HG03354 (cell line): Measurements from ENCODE around the gene PRICKLE1.

ENCODE experiments used
- ATAC-seq: cut with Tn5 transposase; IDR thresholded peaks from one replicate; pipeline ENCODE4 v1.9.1; 2021; ENCODE audit warnings: mild to moderate bottlenecking; ENCODE audit not compliant: unreplicated experiment, poor library complexity, severe bottlenecking

Gene PRICKLE1

DNA sequence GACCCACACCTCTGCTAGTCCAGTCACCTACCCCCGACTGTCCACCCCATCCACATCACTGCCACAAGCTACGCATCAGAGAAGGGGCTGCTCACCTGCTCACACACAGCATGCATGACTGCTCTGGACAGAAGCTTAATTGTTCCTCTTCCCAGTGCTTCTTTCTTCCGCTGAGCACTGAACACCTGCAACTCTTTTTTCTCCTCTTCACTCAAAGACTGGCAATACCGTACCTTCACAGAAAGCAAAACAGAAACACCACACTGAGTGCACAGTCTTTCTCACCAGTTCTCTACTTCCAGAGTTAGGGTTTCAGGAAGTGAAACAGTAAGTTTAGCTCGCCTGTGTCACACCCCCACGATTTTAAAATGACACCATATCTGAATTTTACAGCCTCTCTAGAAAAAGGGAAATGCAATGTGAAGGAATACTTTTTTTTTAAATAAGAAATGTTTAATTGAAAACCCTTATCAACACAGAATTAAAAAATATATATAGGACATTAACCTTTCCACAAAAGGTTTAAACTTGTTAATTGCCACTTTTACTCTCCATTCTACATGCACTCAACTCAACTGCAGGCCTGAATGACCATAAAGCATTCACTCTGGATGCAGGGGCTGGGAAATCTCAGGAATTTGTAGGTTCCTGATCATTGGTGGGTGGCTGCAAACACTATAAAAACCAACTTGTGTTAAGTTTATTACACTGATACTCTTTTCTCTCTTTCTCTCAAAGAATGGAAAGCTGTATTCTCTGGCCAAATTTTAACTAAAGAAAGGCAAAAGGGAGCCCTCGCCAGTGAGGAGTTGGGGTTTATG, 120.0 kb downstream of the PRICKLE1 start:
- peak; percentile 96 for ATAC-seq

DNA sequence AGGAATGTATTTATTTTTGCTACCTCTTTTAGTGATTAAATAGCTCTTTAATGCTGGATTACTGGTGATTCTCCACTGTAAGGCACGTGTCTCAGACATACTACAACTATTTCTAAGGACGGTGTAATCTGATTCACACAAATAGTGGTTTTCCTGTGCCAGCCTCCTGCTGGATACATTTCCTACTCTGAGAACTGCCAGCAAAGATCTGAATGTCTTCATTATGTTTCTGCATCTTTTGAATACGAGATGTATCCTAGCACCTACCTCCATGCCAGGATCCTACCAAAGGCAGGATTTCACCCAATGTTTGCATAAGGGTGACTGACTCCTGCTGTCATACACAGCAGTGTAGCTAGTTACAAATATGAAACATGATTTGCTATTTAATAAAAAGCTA, 120.6 kb downstream of the PRICKLE1 start:
- ATAC-seq = no peak

DNA sequence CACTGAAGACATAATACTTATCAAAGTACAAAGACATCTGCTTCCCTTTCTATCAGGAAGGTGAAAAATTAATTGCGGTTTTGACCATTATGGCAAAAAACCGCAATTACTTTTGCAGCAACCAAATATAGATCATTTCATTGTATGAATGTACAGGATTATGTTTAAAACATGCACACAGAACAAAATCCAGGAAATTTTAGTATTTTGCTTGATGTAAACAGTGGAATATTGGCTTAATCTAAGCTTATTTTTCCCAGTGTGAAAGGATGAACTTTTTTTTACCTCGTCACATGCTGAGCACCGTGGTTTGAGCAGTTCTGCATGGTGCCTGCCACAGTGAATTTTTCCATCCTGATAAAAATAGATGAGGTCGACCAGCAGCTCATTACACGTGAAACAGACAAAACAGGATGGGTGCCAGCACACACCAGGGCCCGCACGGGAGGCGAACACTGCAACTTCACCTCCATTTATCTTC, 121.2 kb downstream of the PRICKLE1 start:
- peak; percentile 19 for ATAC-seq

DNA sequence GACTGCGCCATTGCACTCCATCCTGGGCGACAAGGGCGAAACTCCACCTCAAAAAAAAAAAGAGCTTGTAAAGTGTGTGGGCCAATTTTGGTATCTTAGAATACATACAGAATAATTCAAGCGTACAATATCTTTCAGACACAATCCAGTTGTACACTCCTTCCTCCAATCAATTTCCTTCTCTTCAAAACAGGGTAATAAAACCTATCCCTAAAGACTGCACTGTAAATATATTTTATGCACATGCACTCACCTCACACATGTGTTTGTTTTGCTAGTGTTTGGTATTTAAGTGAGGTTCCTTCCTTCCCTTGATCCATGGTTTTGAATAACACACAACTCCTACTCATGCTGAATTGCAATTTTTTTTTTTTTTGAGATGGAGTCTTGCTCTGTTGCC, 125.9 kb downstream of the PRICKLE1 start:
- no peak for ATAC-seq

DNA sequence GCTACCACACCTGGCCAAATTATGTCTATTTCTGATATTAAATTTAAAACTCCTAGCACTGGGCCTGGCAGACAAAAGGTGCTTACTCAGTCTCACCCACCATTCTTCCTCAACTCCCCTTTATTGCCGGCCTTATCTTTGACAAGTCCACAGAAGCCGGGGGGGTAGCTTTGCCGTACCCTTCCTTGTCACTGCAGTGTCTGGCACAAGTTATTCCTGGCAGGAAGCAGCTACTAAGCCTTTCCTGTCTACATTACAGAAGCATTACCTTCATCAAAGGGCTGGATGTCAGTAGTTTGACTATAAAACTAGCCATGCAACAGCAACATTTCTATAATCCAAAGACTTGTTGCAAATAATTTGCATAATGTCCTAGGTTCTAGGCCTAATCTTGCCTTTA, 127.1 kb downstream of the PRICKLE1 start:
- no peak for ATAC-seq

DNA sequence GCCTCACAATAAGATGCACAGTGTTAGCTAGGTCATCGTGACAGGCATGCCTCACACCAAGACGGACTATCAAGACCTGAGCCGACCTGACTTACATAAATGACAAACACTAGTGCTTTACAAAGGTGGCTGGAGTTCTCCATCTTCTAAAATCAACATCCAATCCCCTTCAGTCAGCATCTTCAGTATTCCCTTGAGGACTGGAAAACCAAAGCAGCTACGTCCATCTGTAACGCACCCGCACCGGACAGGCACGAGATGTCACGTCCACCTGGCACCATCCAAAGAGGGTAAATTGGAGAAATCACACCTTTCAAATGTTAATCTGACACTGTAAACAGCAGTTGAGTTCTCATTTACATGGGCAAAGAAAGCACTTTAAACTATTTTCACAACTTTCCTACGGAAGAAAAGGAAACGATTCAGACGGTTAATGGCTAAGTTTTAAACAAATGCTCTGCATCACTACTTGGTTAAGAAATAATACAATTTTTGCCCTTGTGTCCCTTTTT, 130.2 kb downstream of the PRICKLE1 start:
- no peak for ATAC-seq

DNA sequence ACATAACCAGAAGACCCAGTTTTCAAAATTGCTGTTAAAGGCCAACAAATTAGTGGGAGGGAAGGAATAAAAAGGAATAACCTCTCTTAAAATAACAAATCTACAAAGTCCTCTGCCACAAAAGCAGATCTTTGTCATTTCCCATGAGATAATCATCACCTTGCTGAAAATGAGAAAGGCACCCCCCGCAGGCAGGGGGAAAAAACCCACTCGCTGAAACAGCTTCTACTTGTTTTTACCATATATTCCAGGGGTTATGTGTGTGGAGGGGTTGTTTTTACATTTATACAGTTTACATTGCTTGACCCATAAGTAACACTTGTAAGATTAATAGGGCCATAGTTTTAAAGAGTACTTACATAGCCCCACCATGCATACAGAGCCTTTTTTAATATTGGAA, 131.0 kb downstream of the PRICKLE1 start:
- ATAC-seq = no peak

DNA sequence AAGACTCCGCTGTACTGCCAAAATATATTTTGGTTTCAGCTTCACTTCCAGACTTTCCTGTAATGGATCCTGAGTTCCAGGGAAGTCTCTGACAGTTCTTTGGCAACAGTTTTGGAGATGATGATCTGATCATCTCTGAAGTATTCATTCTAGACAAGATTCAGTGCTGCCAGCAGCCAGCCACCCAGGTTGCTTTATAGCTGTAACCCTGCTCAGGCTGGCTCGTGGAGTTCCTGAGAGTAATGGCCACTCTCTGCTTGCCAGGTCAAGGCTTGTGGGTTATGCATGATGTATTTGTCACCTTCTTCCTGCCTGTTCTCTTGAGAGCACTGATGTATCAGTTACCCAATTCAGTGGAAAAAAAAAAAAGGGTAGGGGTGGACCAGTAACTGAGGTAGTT, 139.3 kb downstream of the PRICKLE1 start:
- ATAC-seq = no peak

DNA sequence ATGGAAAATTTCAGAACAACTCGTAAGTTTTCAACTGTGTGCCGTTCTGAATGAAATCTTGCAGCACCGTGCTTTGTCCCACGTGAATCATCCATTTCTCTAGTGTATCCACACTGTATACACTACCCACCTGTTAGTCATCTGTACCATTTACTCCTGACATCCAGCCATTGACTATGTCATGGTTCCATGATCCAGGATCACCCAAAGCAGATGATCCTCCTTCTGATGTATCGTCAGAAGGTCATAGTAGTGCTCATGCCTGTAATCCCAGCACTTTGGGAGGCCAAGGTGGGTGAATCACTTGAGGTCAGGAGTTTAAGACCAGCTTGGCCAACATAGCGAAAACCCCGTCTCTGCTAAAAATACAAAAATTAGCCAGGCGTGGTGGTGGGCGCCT, 140.7 kb downstream of the PRICKLE1 start:
- no peak for ATAC-seq

DNA sequence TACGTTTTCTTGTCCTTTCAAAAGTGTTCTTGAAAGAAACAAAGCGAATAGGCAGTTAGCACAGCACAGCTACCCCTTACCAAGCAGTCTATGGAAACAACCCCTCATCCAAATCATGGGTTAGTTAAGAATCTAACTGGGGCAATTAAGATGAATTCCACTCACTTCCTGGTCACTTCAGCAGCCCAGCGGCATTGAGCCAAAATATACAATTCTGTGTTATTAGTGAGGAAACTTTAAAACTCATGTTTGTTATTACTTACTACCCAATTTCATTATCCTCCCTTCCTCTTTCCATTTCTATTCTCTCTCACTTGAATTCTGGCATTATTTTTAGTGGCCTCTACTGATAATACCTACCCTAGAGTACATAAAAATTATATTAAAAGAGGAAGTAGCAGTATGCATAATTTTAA, 142.2 kb downstream of the PRICKLE1 start:
- no peak for ATAC-seq

DNA sequence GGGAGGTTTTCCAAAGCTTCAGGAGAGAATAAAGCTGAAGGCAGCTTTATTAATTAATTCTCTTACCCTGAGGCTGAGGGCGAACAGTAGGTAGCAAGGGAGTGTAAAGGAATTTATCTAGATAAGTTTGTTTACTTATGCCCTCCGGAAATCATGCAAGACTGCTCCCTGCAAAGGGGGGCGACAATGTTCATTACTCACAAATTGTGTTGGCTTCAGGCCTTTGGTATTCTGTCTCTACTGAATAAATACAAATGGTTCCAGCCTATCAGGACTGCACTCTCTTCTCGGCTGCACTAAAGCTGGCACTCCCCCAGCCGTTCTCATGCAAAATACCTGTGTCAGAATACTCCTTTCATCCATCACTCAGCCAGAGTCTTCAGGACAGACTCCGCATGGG, 142.8 kb downstream of the PRICKLE1 start:
- no peak for ATAC-seq

DNA sequence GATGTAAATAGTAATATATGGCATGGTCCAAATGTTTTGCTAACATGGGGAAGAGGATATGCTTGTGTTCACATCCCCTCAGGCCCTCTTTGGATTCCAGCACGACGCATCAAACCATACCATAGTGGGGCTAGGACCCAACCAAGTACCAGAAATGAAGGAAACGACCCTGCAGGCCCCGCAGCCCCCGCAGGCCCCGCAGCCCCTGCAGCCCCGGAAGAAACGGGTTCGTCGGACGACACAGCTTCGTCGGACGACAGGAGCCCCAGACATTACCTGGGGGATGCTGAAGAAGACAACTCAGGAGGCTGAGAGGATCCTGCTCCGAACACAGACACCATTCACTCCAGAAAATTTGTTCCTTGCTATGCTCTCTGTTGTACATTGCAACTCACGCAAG, 143.7 kb downstream of the PRICKLE1 start:
- no peak for ATAC-seq

DNA sequence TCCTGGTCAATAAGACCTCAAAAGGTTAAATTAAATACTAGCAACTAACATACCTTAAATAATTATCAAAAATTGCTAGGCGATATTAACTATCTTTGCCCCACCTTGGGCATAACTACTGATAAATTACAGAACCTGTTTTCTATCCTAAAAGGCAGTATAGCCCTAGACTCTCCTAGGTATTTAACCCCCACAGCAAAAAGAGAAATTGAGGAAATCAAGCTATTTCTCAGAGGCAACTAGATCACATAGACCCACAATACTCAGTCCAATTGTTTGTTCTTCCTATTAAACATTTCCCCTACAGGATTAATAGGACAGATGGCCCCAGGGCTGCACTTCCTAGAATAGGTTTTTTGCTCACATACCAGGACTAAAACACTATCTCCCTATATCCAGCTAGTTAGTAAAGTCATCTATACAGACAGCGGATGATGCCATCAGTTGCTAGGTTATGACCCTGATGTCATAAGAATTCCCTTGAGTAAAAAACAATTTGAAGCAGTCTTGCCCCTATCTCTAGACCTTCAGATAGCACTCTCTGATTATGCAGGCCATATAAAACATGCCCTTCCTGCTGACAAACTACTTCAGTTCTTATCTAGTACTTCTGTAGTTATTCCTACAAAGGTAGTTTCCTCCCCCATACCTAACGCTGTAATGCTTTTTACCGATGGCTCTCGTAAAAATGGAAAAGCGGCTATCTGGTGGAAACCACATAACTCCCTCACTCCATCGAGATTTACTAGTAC, 145.2 kb downstream of the PRICKLE1 start:
- no peak for ATAC-seq

DNA sequence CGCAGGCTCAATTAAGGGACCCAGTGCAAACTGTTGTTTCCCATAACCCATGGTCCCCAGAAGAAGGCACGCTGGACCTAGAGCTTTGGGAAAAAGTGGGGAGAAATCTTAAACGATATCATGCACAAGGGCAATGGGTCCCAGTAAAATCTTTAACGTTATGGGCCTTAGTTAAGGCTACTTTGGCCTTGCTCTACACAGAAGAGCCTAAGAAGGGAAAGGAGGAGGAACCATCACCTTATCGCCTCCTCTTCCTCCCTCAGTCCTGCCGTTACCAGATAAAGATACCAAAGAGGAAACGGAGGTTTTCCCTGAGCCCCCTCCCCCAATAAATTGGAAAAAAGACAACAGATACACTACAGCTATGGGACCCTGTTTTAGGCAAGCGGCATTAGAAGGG, 146.7 kb downstream of the PRICKLE1 start:
- ATAC-seq = no peak

DNA sequence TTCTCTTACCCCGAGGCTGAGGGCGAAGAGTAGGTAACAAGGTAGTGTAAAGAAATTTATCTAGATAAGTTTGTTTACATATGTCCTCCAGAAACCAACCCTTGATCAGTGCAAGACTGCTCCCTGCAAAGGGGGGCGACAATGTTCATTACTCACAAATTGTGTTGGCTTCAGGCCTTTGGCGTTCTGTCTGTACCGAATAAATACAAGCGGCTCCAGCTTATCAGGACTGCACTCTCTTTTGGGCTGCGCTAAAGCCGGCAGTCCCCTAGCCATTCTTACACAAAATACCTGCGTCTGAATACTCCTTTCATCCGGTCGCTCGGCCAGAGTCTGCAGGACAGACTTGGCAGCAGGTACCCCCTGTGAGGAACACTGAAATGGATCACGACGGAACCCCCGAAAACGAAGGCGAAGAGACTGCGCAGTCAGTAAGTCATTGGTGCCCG, 147.2 kb downstream of the PRICKLE1 start:
- ATAC-seq = no peak

DNA sequence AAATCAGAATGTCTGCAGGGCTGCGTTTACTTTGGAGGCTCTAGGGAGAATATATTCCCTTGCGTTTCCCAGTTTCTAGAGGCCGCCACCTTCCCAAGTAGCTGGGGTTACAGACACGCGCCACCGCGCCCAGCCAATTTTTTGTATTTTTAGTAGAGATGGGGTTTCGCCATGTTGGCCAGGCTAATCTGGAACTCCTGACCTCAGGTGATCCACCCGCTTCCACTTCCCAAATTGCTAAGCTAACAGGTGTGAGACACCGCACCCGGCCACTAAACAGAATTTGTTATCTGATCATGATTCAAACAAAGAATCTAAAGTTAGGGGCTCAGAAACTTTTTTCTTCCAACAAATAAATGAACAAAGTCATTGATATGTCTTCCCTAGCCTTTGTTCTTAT, 148.9 kb downstream of the PRICKLE1 start:
- ATAC-seq = no peak

DNA sequence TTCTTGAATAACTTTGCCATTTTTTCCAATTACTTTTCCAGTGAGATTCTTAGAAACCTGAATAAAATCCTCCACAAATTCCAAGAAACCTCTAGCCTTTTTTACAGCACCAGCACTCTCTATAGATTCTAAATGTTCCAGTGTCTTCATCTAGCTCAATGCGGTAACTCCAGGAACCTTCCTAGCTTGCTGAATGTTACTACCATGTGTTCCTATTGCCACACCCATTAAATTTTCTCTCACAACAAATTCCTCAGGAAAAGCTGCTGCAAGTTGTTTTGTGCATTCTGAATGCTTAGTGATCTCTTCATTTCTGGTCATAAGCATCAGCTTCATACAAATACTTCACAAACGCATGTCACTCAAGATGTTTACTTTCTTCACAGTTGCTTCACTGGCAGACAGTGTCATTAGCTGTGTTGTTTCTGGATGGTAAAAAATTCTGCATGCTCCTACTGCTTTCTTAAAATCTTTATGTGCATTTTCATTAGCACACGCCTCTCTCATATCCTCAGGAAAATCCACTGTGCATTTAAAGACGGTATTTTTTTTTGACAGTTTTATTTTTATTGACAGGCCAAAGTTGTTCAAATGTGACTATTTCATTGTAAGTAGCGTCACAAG, 156.9 kb downstream of the PRICKLE1 start:
- no peak for ATAC-seq

DNA sequence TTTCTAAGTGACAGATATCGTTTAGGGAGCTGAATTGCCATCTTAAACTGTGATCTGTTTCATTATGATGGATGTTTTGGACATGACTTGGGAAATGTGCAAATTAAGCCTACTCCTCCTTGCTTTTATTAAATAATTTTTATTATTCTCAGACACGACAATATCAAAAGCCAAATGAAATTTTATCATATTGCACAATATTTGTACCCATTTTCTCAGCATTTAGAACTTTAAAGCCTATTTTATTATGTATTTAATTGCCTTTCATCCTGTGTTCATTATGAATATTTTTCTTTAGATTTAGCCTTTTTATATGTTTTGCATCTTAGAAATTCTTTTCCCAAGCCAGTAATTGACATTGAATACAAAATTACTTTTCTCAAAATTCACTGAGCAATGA, 160.7 kb downstream of the PRICKLE1 start:
- ATAC-seq = no peak

DNA sequence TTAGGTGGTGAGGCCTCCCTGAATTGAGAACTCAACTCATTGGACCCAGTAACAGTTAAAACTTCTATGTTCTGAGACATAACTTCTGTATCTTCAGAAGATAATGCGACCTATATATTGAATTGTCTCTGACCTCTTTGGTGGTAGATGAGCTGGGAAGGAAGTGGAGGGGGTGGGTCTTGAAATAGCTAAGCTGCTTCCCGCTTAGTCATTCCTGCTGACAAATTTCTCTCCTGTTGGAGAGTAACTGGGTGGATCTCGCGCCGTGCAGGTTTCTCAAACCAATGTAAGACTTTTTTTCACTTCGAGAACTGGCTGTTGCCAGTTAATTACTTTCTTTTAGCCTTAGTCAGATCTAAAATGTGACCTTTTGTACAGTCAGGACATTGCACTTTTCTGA, 162.8 kb downstream of the PRICKLE1 start:
- no peak for ATAC-seq

DNA sequence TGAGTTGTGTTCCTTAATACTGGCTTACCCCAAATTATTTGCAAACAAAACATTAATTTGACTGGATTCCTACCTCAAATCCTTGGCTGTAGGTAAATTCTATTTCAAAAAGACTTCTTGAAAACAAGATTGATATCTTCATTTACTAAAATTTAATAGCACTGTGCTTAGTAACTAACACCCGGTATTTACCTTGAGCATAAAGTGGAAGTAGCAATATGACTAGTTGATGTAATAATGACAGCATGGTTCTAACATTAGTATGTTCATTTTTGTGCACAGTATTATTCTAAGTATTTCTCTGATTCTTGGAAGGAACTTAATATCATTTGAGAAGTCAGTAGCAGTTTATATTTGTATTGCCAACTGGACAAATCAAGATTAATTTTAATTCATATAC, 166.8 kb downstream of the PRICKLE1 start:
- ATAC-seq = peak; percentile 56
